GM21717 (cell line): ENCODE measurements around the gene IRAK2.
"Not testable (repeated sequence)": the region's sequence is repeated elsewhere in the genome, so short reads cannot be mapped to it uniquely, and the experiment has no call there.

ENCODE experiments used
- ATAC-seq: cut with Tn5 transposase; IDR thresholded peaks from one replicate; pipeline ENCODE4 v1.9.1; 2021; ENCODE audit warnings: mild to moderate bottlenecking, moderate library complexity; ENCODE audit not compliant: unreplicated experiment

Gene IRAK2

GRCh38 chr3:10160346-10160745 lies 4.4 kb upstream of the IRAK2 start:
- ATAC-seq = no peak

- no peak for ATAC-seq
Measured at GRCh38 chr3:10160925-10161324, 3.8 kb upstream of the IRAK2 start.

GRCh38 chr3:10162185-10162584 lies 2.5 kb upstream of the IRAK2 start:
- no peak for ATAC-seq

- ATAC-seq = not testable (repeated sequence)
Measured at GRCh38 chr3:10164201-10164545, 546 bp upstream of the IRAK2 start.

GRCh38 chr3:10166213-10166604 lies 1.5 kb downstream of the IRAK2 start:
- ATAC-seq = no peak

GRCh38 chr3:10169000-10169496 lies 4.3 kb downstream of the IRAK2 start:
- ATAC-seq = no peak

- ATAC-seq = no peak
Measured at GRCh38 chr3:10170915-10171478, 6.3 kb downstream of the IRAK2 start.

GRCh38 chr3:10173095-10173925 lies 8.6 kb downstream of the IRAK2 start:
- no peak for ATAC-seq

GRCh38 chr3:10173926-10174435 lies 9.3 kb downstream of the IRAK2 start:
- no peak for ATAC-seq

- ATAC-seq = not testable (repeated sequence)
Measured at GRCh38 chr3:10175334-10175733, 10.6 kb downstream of the IRAK2 start.

GRCh38 chr3:10176150-10176549 lies 11.4 kb downstream of the IRAK2 start:
- ATAC-seq = not testable (repeated sequence)

- no peak for ATAC-seq
Measured at GRCh38 chr3:10177737-10178136, 13.0 kb downstream of the IRAK2 start.

- no peak for ATAC-seq
Measured at GRCh38 chr3:10178892-10179291, 14.2 kb downstream of the IRAK2 start.

GRCh38 chr3:10180289-10180688 lies 15.6 kb downstream of the IRAK2 start:
- ATAC-seq = no peak

- ATAC-seq = no peak
Measured at GRCh38 chr3:10180738-10181295, 16.1 kb downstream of the IRAK2 start.

- no peak for ATAC-seq
Measured at GRCh38 chr3:10182950-10183349, 18.2 kb downstream of the IRAK2 start.

GRCh38 chr3:10184250-10184649 lies 19.5 kb downstream of the IRAK2 start:
- ATAC-seq = no peak

GRCh38 chr3:10185804-10186762 lies 21.4 kb downstream of the IRAK2 start:
- ATAC-seq = no peak

- ATAC-seq = no peak
Measured at GRCh38 chr3:10187290-10187876, 22.7 kb downstream of the IRAK2 start.

- no peak for ATAC-seq
Measured at GRCh38 chr3:10187944-10188343, 23.2 kb downstream of the IRAK2 start.
